ENCODE measurements around the gene BEND2.

- TF ChIP-seq CTCF (IDR thresholded peaks at IDR 0.05): no peak
- no peak for TF ChIP-seq POLR2A (IDR thresholded peaks at IDR 0.05)
- TF ChIP-seq EP300 (IDR thresholded peaks at IDR 0.05): no peak
Measured at GRCh38 chrX:18151649-18152048, 69.0 kb downstream of the BEND2 start.

Measured in suprapubic skin (tissue), 3 donors.